HG02571 (cell line): Measurements from ENCODE around the gene FMO2.

ENCODE experiments used
- ATAC-seq: cut with Tn5 transposase; IDR thresholded peaks from one replicate; pipeline ENCODE4 v1.9.1; 2021; ENCODE audit warnings: mild to moderate bottlenecking, moderate library complexity; ENCODE audit not compliant: unreplicated experiment

The FMO2 gene

GRCh38 chr1:171185091-171185490, at the start of gene FMO2:
Gene FMO2, plus strand, starts transcription at chr1:171185300. Its CDS starts 414 bp downstream, at chr1:171185714.
- ATAC-seq, result no peak

GRCh38 chr1:171137580-171137979, 47.5 kb upstream of the FMO2 start:
- no peak for ATAC-seq

GRCh38 chr1:171138980-171139379, 46.1 kb upstream of the FMO2 start:
- ATAC-seq, result no peak

GRCh38 chr1:171139890-171140289, 45.2 kb upstream of the FMO2 start:
- no peak for ATAC-seq

GRCh38 chr1:171140401-171140800, 44.7 kb upstream of the FMO2 start:
- ATAC-seq, result no peak

GRCh38 chr1:171140956-171141687, 44.0 kb upstream of the FMO2 start:
- no peak for ATAC-seq

GRCh38 chr1:171141688-171142415, 43.2 kb upstream of the FMO2 start:
- ATAC-seq, result no peak

GRCh38 chr1:171142416-171143385, 42.4 kb upstream of the FMO2 start:
- ATAC-seq, result no peak

- ATAC-seq, result no peak
These were observed 34.9 kb upstream of the FMO2 start for GRCh38 chr1:171150156-171150555.

- ATAC-seq, result no peak
These were observed 32.6 kb upstream of the FMO2 start for GRCh38 chr1:171152549-171152948.

- ATAC-seq, result no peak
These were observed 29.6 kb upstream of the FMO2 start for GRCh38 chr1:171155484-171155883.

GRCh38 chr1:171158096-171158495, 27.0 kb upstream of the FMO2 start:
- ATAC-seq, result no peak

GRCh38 chr1:171158551-171158950, 26.5 kb upstream of the FMO2 start:
- ATAC-seq, result no peak

- ATAC-seq, result no peak
These were observed 26.0 kb upstream of the FMO2 start for GRCh38 chr1:171159148-171159547.

GRCh38 chr1:171160211-171160610, 24.9 kb upstream of the FMO2 start:
- ATAC-seq, result no peak

GRCh38 chr1:171160639-171161354, 24.3 kb upstream of the FMO2 start:
- no peak for ATAC-seq

- ATAC-seq, result no peak
These were observed 23.7 kb upstream of the FMO2 start for GRCh38 chr1:171161431-171161830.

GRCh38 chr1:171166361-171166760, 18.7 kb upstream of the FMO2 start:
- ATAC-seq, result no peak

GRCh38 chr1:171167785-171168184, 17.3 kb upstream of the FMO2 start:
- no peak for ATAC-seq

- ATAC-seq, result no peak
These were observed 12.6 kb upstream of the FMO2 start for GRCh38 chr1:171172471-171172870.

GRCh38 chr1:171173069-171173468, 12.0 kb upstream of the FMO2 start:
- no peak for ATAC-seq
